Hematopoietic multipotent progenitor cell treated with erythropoietin and hydrocortisone succinate and interleukin-3 and kit ligand, for 8 days (in vitro differentiated cells): Measurements from ENCODE around the gene MRAP2.
"Not testable (repeated sequence)": the region's sequence is repeated elsewhere in the genome, so short reads cannot be mapped to it uniquely, and the experiment has no call there.

Experiments
- DNase-seq: peaks from one replicate; pipeline ENCODE4 v3.0.0-alpha.2; 2015

The MRAP2 gene

GRCh38 chr6:84033523-84034451 lies at the start of gene MRAP2:
Gene MRAP2 (plus strand): TSS chr6:84033772. CDS start chr6:84055319, 21,547 bp downstream.
- peak; percentile 27 for DNase-seq

GRCh38 chr6:83984411-83984810 lies 49.2 kb upstream of the MRAP2 start:
- DNase-seq, result no peak

GRCh38 chr6:83985308-83985713 lies 48.3 kb upstream of the MRAP2 start:
- peak; percentile 82 for DNase-seq

GRCh38 chr6:83985715-83986114 lies 47.9 kb upstream of the MRAP2 start:
- no peak for DNase-seq

- DNase-seq, result no peak
Observed at GRCh38 chr6:83998021-83998584, 35.5 kb upstream of the MRAP2 start.

- no peak for DNase-seq
Observed at GRCh38 chr6:84001119-84001518, 32.5 kb upstream of the MRAP2 start.

- no peak for DNase-seq
Observed at GRCh38 chr6:84002226-84002625, 31.3 kb upstream of the MRAP2 start.

GRCh38 chr6:84003131-84003530 lies 30.4 kb upstream of the MRAP2 start:
- no peak for DNase-seq

GRCh38 chr6:84003654-84004053 lies 29.9 kb upstream of the MRAP2 start:
- no peak for DNase-seq

- no peak for DNase-seq
Observed at GRCh38 chr6:84007871-84008270, 25.7 kb upstream of the MRAP2 start.

- DNase-seq, result no peak
Observed at GRCh38 chr6:84013354-84013753, 20.2 kb upstream of the MRAP2 start.

- no peak for DNase-seq
Observed at GRCh38 chr6:84013931-84014330, 19.6 kb upstream of the MRAP2 start.

- no peak for DNase-seq
Observed at GRCh38 chr6:84016029-84016428, 17.5 kb upstream of the MRAP2 start.

GRCh38 chr6:84017709-84018452 lies 15.7 kb upstream of the MRAP2 start:
- DNase-seq, result no peak

- DNase-seq, result no peak
Observed at GRCh38 chr6:84018453-84019061, 15.0 kb upstream of the MRAP2 start.

- no peak for DNase-seq
Observed at GRCh38 chr6:84019141-84019841, 14.3 kb upstream of the MRAP2 start.

- no peak for DNase-seq
Observed at GRCh38 chr6:84019842-84020211, 13.7 kb upstream of the MRAP2 start.

- no peak for DNase-seq
Observed at GRCh38 chr6:84021625-84022024, 11.9 kb upstream of the MRAP2 start.

GRCh38 chr6:84026721-84027164 lies 6.8 kb upstream of the MRAP2 start:
- DNase-seq, result no peak

GRCh38 chr6:84027340-84028181 lies 6.0 kb upstream of the MRAP2 start:
- DNase-seq, result no peak

- no peak for DNase-seq
Observed at GRCh38 chr6:84028350-84028749, 5.2 kb upstream of the MRAP2 start.

GRCh38 chr6:84032000-84032399 lies 1.6 kb upstream of the MRAP2 start:
- not testable (repeated sequence) for DNase-seq
